Activated CD4-positive, alpha-beta T cell treated with anti-CD3 and anti-CD28 coated beads, Interleukin-2, amount 50 U/mL, for 24 hours (primary cell): ENCODE measurements around the gene IRX4.
"Not testable (repeated sequence)": the region's sequence is repeated elsewhere in the genome, so short reads cannot be mapped to it uniquely, and the experiment has no call there.

ENCODE experiments used
- DNase-seq, 2 donors: peaks; one replicate each; pipeline ENCODE4 v3.0.0-alpha.2; 2020; ENCODE audit warnings: low read depth in 1 of 2, low spot score in 1 of 2

Gene IRX4

DNA sequence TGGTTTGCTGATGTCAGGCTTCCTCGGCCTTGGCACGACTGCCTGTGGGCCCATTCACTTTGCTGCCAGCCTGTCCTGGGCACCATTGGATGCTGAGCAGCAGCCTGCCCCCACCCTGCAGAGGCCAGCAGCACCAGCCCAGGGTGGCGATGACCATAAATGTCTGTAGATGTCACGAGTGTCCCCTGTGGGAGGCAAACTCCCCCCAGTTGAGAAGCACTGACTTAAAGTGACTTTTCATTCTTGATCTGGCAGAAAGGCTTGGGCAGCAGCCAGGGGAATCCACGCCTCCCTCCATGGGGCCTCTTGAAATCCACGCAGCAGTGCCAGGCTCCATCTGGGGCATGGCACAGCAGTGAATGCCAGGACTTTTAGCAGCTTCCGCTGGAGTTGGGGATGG, 21.8 kb downstream of the IRX4 start:
- DNase-seq: no peak

GRCh38 chr5:1860021-1860610, 22.6 kb downstream of the IRX4 start:
- no peak for DNase-seq

DNA sequence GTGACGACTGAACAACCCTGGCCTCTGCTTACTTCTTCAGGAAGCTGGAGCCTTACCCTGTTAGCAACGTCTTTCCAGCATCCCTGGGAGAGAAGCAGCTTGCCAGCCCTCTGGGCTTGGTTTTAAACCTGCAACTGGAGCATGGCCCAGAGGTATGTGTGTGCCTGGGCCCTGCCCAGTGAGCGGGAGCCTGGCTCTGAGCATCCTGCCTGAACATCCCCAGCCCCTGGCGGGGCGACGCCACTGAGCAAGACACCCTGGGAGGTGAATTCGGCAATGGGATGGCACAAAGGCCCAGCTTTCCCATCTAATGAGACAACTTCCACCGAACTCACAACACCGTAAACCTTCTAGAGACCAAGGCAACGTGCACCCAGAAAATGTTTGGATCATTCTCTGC, 23.6 kb downstream of the IRX4 start:
- DNase-seq: no peak

GRCh38 chr5:1858436-1858835, 24.3 kb downstream of the IRX4 start:
- DNase-seq: no peak

DNA sequence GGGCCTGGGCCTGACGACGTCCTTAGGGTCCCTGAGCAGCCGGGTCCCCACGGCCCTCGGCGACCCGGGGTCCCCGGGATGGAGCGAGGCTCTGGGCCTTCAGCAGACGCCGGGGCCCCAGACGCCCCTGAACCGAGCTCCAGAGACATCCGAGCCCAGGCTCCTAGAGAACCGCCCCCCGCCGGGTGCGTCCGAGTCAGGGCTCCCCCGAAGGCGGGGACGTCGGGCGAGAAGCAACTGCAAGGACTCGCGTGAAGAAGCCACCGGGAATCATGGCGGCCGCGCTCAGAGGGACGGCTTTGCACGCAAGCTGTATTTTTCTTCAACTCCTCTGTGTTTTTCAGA, 25.5 kb downstream of the IRX4 start:
- DNase-seq: no peak

- no peak for DNase-seq
These were observed 26.0 kb downstream of the IRX4 start for GRCh38 chr5:1856596-1857255.

DNA sequence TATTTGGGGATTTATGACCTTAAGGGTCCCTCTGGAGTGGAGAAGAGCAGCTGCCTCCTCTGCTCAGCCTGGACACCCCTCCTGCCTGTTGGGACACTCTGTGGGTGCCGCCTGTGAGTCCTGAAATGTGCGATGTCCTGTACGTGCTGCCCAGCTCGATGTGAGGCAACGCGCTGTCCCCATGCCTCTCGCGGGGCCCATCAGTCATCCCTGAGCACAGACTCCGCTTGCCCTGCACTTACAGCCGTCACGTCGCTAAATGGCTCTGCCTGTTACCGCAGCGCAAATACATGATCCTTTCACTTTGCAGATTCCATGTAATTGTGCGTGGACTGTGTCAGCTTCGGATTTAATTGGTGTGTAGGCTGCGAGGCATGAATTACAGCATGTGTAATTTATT, 27.1 kb downstream of the IRX4 start:
- no peak for DNase-seq

GRCh38 chr5:1855075-1855474, 27.6 kb downstream of the IRX4 start:
- DNase-seq: no peak

- no peak for DNase-seq
These were observed 29.2 kb downstream of the IRX4 start for GRCh38 chr5:1853531-1853930.

DNA sequence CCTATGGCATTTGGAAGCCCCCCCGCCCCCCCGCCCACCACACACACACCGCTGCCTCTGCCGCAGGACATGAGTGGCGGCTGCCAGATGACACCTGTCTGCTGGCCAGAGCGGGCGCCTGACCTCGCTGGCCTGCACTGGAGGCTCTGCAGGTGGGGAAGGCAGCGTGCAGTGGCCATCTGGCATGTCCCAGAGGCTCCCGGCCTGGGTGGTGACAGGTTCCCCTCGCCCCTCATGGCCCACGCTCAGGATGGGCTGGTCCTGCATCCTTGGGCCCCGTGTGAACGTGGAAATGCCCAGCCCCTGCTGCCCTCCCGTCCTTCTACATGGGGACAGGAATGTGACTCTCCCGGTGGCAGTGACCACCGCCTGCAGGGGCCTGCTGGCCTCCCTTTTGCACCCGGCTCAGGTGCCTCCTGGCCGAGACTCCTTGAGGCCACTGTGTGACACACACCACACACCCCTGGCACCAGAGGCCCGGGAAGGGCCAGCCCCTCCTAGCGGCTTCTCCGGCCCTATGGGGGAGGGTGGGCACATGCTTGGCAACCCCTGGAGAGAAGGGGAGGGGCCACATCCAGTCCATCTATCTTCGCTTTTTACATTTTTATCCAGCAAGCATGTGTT, 30.3 kb downstream of the IRX4 start:
- DNase-seq: no peak

GRCh38 chr5:1851290-1851934, 31.3 kb downstream of the IRX4 start:
- no peak for DNase-seq

DNA sequence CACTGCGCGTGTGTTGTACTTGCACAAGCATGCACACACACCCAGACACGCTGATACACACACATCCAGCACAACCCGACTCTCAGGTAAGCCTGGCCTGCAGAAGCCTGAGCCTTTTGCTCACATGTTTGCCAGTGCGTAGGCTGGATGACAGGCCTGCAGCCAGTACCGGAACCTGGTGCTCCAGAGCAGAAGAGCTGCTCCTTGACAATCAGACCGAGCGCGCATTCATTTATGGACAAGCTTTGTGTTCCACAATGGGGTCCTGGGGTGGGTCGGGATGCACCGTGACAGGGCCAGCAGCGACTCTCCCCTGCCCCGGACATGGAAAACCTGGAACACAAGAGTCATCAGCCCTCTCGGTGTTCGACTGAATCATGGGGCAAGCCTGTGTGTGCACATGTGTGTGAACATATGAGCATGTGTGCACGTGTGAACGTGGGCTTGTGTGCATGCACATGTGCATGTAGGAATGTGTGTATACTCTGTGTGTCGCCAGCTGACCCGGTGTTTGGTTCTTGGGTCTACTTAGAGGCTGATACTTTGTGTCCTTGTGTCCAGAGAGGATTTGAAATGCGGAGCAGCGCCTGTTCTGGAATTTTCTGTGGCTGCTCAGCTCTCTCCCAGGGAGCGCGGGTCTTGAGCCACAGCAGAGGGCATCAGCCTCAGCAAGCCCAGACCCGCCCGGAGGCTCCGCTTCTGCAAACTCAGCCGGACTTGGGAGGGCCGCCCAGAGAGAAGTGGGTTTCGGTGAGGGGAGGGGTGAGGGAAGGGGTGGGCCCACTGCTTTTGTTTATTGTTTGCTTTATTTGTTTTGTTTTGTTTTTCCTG, 32.2 kb downstream of the IRX4 start:
- no peak for DNase-seq

DNA sequence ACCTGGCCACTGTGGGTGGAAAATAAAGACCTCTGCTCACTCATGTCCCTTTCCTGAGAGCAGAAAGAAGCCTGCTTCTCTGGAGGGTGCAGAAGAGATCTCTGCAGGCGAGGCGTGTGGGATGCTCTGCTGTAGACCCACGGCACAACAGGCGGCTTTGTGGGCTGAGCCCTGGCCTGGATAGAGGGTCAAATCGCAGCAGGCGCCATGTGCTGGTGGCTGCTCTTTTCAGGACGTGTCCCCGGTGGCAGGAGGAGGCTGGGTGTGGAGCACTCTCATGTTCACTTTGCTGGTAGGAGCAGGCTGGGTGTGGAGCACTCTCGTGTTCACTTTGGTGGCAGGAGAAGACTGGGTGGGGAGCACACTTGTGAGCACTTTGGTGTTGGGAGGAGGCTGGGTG, 35.1 kb downstream of the IRX4 start:
- DNase-seq: no peak

DNA sequence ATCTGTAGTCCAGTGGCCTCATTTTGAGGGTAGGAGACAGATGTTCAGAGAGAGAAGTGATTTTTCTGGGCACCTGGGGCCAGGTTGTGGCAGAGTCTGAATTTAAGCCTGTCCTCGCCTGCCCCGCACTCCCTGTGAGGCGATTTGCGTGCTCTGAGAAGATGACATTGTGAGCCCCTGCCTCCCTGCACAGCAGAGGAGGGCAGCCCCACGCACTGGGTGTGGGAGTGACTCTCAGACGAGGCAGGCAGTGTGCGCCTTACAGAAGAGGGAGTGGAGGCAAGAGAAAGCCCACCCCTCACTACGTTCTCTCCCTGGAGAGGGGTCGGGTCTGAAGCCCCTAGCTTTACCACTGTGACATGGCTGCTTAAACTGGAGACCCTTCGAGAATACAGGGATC, 35.7 kb downstream of the IRX4 start:
- no peak for DNase-seq

DNA sequence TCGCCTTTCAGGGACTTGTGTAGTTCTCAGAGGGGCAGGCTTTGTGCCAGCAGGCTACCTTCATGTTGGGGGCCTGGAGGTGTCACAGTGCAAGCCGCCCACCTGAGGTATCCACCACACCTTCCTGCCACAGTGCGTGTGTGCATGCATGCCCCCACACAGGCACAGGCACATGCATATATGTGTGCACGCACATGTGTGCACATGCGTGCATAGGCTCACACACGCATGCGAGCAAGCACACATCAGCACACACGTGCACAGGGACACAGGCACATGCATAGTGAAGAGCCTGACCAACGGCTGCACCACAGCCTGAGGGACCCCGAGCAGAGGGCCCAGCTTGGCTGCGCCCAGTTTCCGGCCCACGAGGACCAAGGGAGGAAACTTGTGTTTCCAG, 36.1 kb downstream of the IRX4 start:
- DNase-seq: no peak

- no peak for DNase-seq
These were observed 37.0 kb downstream of the IRX4 start for GRCh38 chr5:1845696-1846095.

GRCh38 chr5:1844708-1845436, 37.9 kb downstream of the IRX4 start:
- no peak for DNase-seq

- DNase-seq: not testable (repeated sequence)
These were observed 39.0 kb downstream of the IRX4 start for GRCh38 chr5:1843761-1844160.

- no peak for DNase-seq
These were observed 40.5 kb downstream of the IRX4 start for GRCh38 chr5:1842004-1842819.
